Activated CD4-positive, alpha-beta T cell treated with anti-CD3 and anti-CD28 coated beads, Interleukin-2, amount 50 U/mL, for 16 hours (primary cell): ENCODE measurements around the gene YLPM1.

Experiments
- DNase-seq: peaks from one replicate; pipeline ENCODE4 v3.0.0-alpha.2; 2020

Gene YLPM1

GRCh38 chr14:74841230-74842207, 78.4 kb downstream of the YLPM1 start:
- peak; percentile 79 for DNase-seq

- DNase-seq = no peak
These were observed 80.5 kb downstream of the YLPM1 start for GRCh38 chr14:74843653-74844052.

- DNase-seq = no peak
These were observed 83.1 kb downstream of the YLPM1 start for GRCh38 chr14:74846168-74846567.

- no peak for DNase-seq
These were observed 84.0 kb downstream of the YLPM1 start for GRCh38 chr14:74846968-74847665.

- no peak for DNase-seq
These were observed 85.7 kb downstream of the YLPM1 start for GRCh38 chr14:74848768-74849167.

- DNase-seq = no peak
These were observed 89.9 kb downstream of the YLPM1 start for GRCh38 chr14:74852922-74853530.

GRCh38 chr14:74853581-74853980, 90.5 kb downstream of the YLPM1 start:
- DNase-seq = no peak

GRCh38 chr14:74855021-74855420, 91.9 kb downstream of the YLPM1 start:
- no peak for DNase-seq

GRCh38 chr14:74855945-74856344, 92.8 kb downstream of the YLPM1 start:
- no peak for DNase-seq

GRCh38 chr14:74856366-74856765, 93.2 kb downstream of the YLPM1 start:
- DNase-seq = no peak

- no peak for DNase-seq
These were observed 94.9 kb downstream of the YLPM1 start for GRCh38 chr14:74858022-74858421.

- DNase-seq = no peak
These were observed 96.8 kb downstream of the YLPM1 start for GRCh38 chr14:74859757-74860552.

GRCh38 chr14:74860899-74861733, 98.0 kb downstream of the YLPM1 start:
- DNase-seq = peak; percentile 89

- no peak for DNase-seq
These were observed 98.6 kb downstream of the YLPM1 start for GRCh38 chr14:74861734-74862090.

- no peak for DNase-seq
These were observed 100.2 kb downstream of the YLPM1 start for GRCh38 chr14:74863274-74863673.

GRCh38 chr14:74864198-74864597, 101.1 kb downstream of the YLPM1 start:
- no peak for DNase-seq

- no peak for DNase-seq
These were observed 102.0 kb downstream of the YLPM1 start for GRCh38 chr14:74865156-74865555.

GRCh38 chr14:74866708-74867389, 103.7 kb downstream of the YLPM1 start:
- no peak for DNase-seq

GRCh38 chr14:74867673-74868072, 104.6 kb downstream of the YLPM1 start:
- DNase-seq = peak; percentile 37

GRCh38 chr14:74868739-74869138, 105.6 kb downstream of the YLPM1 start:
- no peak for DNase-seq

GRCh38 chr14:74871819-74872218, 108.7 kb downstream of the YLPM1 start:
- no peak for DNase-seq
